ENCODE data around the gene TMEM80.

The TMEM80 gene

DNA sequence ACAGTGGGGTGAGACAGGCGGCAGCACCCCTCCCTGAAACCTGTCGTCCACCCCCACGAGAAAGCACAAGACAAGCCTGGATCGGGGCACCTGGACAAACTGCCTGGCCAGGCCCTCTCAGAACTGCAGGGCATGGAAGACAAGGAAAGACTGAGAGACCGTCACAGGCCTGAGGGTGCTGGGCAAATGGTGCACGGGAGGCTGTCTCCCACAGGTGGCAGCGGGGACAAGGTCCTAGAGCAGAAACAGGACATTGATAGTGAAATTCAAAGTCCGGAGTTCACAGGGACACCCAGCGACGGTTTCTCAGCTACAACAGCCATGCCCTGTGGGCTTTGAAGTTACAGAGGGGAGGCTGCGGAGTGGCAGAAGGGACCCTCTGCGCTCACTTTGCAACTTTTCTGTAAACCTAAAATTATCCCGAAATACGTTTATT is 37.9 kb upstream of the TMEM80 start:
- no peak overlapping the region for H3K4me3 ChIP-seq (ENCODE audit: insufficient read depth, low read depth, low read length)
- H3K4me1 ChIP-seq (ENCODE audit: control insufficient read depth, insufficient read depth, low read length): no peaks in the 10 kb centered on the region
- no peaks in the 10 kb centered on the region for H3K9me3 ChIP-seq (ENCODE audit: control insufficient read depth, low read length)
- H3K27me3 ChIP-seq (ENCODE audit: control insufficient read depth, insufficient read depth, low read length, poor library complexity, severe bottlenecking): no peaks in the 10 kb centered on the region
- peaks cover 4% of the 10 kb centered on the region for H3K36me3 ChIP-seq (ENCODE audit: control insufficient read depth, insufficient read depth, low read length)
- WGBS, 2 experiments: 88 to 90% methylated on average over 14 of the region's 14 CpGs
- H3K27ac ChIP-seq (ENCODE audit: insufficient read depth, low read depth, low read length, poor library complexity, severe bottlenecking): no peak overlapping the region

DNA sequence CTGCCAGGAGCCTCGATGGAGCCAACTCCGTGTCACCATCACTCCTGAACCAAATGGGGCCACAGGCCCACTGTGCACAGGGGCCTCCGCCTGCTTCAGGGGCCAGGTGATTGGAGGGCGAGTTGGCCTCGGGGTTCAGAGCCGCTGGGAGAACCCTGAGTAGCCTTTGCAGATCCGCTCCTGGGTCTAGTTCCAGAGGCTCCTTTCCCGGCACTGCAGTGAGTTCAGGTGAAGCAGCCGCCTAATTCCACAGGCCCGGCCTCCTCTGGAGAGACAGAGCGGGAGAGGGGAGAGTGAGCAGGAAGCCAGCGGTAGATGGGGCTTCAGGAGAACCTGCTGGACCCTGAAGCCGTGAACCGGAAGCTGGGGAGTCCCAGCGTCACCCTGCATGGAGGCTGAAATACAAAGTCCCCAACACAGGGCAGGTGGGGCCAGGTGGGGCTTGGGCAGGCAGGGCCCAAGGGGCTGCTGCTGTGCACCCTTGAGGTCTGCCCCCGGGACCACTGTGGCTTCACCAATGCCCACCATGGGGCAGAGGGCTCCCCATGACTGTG is 36.0 kb upstream of the TMEM80 start:
- peaks cover 4% of the 10 kb centered on the region for H3K36me3 ChIP-seq (ENCODE audit: control insufficient read depth, insufficient read depth, low read length)
- H3K27me3 ChIP-seq (ENCODE audit: control insufficient read depth, insufficient read depth, low read length, poor library complexity, severe bottlenecking): no peaks in the 10 kb centered on the region
- no peak overlapping the region for H3K27ac ChIP-seq (ENCODE audit: insufficient read depth, low read depth, low read length, poor library complexity, severe bottlenecking)
- H3K9me3 ChIP-seq (ENCODE audit: control insufficient read depth, low read length): no peaks in the 10 kb centered on the region
- no peak overlapping the region for H3K4me3 ChIP-seq (ENCODE audit: insufficient read depth, low read depth, low read length)
- WGBS, 2 experiments: 93 to 94% methylated on average over 16 of the region's 16 CpGs
- H3K4me1 ChIP-seq (ENCODE audit: control insufficient read depth, insufficient read depth, low read length): no peaks in the 10 kb centered on the region

DNA sequence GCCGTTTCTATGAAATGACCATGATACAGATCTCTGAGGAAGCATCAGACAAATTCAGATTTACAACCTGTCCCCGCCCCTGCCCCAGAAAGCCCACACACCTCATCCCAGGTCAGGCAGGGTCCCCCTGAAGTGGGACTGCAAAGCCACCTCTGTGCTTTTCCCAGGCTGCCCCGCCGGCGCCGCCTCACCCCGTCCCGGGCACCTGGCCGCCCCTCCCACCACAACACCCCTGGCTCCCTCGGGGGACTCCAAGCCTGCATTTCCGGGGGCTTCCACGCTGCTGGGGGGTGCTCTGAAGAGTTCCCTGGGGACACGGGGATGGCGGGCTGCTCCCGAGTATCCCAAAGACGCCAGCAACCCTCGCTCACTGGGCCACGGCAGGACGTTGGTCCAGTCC is 35.3 kb upstream of the TMEM80 start:
- Histone ChIP-seq H3K9me3 (ENCODE audit: control insufficient read depth, low read length) (no peaks in the 10 kb centered on the region), H3K4me1 (ENCODE audit: control insufficient read depth, insufficient read depth, low read length) (no peaks in the 10 kb centered on the region), H3K4me3 (ENCODE audit: insufficient read depth, low read depth, low read length) (no peak overlapping the region), H3K27me3 (ENCODE audit: control insufficient read depth, insufficient read depth, low read length, poor library complexity, severe bottlenecking) (no peaks in the 10 kb centered on the region), H3K36me3 (ENCODE audit: control insufficient read depth, insufficient read depth, low read length) (peaks cover 5% of the 10 kb centered on the region), H3K27ac (ENCODE audit: insufficient read depth, low read depth, low read length, poor library complexity, severe bottlenecking) (no peak overlapping the region)
- 96 to 97% methylated on average over 19 of the region's 19 CpGs for WGBS, 2 experiments

DNA sequence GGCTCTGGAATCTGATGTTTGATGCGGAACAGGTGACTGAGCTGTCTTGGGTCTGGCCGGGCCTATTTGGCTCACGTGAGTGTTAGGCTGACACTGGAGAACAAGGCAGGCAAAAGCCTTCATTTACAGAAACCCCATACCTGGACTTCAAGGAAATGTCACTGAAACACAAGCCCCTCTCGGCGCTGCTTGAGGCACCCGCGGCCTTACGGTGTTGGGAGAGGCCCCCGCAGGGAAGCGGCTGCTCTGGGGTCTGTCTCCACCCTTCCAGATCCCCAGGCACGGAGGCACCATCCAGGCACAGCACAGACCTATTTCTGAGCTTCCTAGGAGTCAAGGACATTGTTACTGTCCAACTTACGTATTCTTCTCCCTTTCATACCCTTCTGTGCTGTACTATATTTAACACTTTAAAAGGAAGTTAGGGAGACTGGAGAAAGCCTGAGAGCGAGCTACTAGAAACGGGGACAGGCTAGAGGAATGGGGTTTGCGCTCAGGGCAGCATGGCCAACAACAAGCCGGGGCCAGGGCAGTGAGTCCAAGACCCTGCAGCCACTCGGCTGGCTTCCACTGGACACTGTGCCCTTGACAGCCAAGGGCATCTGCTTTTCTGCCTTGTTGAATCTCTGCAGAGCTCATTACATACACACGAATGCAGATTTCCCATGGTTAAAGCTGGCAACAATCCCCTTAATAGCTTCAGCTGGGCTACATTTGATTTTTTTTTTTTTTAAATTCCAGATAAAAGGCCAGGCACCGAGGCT is 34.8 kb upstream of the TMEM80 start:
- Histone ChIP-seq H3K27me3 (ENCODE audit: control insufficient read depth, insufficient read depth, low read length, poor library complexity, severe bottlenecking) (no peaks in the 10 kb centered on the region), H3K9me3 (ENCODE audit: control insufficient read depth, low read length) (no peaks in the 10 kb centered on the region), H3K27ac (ENCODE audit: insufficient read depth, low read depth, low read length, poor library complexity, severe bottlenecking) (no peak overlapping the region), H3K36me3 (ENCODE audit: control insufficient read depth, insufficient read depth, low read length) (peaks cover 11% of the 10 kb centered on the region), H3K4me1 (ENCODE audit: control insufficient read depth, insufficient read depth, low read length) (no peaks in the 10 kb centered on the region), H3K4me3 (ENCODE audit: insufficient read depth, low read depth, low read length) (no peak overlapping the region)
- 92 to 93% methylated on average over 19 of the region's 19 CpGs for WGBS, 2 experiments

DNA sequence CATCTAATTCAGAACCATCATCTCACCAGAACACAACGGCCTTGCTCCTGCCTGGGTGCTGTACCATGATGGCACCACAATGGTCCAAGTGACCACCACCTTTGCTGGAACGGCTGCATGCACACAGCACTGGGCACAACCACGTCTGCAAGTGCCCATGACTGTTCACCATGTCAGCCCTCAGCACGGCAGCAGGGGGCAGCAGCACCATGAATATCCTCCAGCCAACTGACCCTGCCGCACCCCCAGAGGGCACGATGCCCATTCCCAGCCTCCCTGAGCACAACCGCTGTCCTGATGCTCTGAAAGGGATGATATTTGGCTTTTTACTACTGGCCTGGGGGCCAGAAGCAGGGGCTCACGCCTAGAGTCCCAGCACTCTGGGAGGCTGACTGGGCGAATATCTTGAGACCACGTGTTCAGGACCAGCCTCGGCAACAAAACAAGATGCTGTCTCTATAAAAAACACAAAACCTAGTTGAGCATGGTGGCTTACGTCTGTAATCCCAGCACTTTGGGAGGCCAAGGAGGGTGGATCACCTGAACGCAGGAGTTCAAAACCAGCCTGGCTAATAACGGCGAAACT is 32.8 kb upstream of the TMEM80 start:
- Histone ChIP-seq H3K36me3 (ENCODE audit: control insufficient read depth, insufficient read depth, low read length) (peaks cover 13% of the 10 kb centered on the region), H3K4me1 (ENCODE audit: control insufficient read depth, insufficient read depth, low read length) (no peaks in the 10 kb centered on the region), H3K4me3 (ENCODE audit: insufficient read depth, low read depth, low read length) (no peak overlapping the region), H3K27ac (ENCODE audit: insufficient read depth, low read depth, low read length, poor library complexity, severe bottlenecking) (no peak overlapping the region), H3K27me3 (ENCODE audit: control insufficient read depth, insufficient read depth, low read length, poor library complexity, severe bottlenecking) (no peaks in the 10 kb centered on the region), H3K9me3 (ENCODE audit: control insufficient read depth, low read length) (no peaks in the 10 kb centered on the region)
- WGBS, 2 experiments: 83 to 85% methylated on average over 15 of the region's 15 CpGs

DNA sequence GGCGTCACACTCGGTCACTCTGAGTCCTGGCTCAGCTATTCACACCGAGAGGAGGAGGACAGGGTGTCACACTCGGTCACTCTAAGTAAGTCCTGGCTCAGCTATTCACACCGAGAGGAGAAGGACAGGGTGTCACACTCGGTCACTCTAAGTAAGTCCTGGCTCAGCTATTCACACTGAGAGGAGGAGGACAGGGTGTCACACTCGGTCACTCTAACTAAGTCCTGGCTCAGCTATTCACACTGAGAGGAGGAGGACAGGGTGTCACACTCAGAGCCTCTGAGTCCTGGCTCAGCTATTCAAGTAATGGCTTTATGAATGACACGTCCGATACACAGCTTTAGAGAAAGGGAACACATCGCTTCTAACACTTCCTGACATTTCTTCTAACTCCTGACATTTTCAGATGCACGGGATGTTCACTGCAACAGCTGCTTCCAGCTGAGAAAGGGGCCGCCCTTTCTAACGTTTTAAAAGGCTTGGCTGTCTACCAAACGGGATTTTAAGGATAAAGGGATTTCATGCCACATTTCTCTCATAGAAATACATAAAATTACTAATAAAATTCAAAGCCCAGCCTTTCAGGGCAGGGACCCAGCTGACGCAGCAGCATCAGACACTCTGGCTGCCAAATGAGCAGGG is 30.4 kb upstream of the TMEM80 start:
- Histone ChIP-seq H3K4me3 (ENCODE audit: insufficient read depth, low read depth, low read length) (no peak overlapping the region), H3K36me3 (ENCODE audit: control insufficient read depth, insufficient read depth, low read length) (peaks cover 13% of the 10 kb centered on the region), H3K27me3 (ENCODE audit: control insufficient read depth, insufficient read depth, low read length, poor library complexity, severe bottlenecking) (no peaks in the 10 kb centered on the region), H3K4me1 (ENCODE audit: control insufficient read depth, insufficient read depth, low read length) (no peaks in the 10 kb centered on the region), H3K27ac (ENCODE audit: insufficient read depth, low read depth, low read length, poor library complexity, severe bottlenecking) (no peak overlapping the region), H3K9me3 (ENCODE audit: control insufficient read depth, low read length) (no peaks in the 10 kb centered on the region)
- 93 to 95% methylated on average over 15 of the region's 15 CpGs for whole genome bisulfite sequencing, 2 experiments

DNA sequence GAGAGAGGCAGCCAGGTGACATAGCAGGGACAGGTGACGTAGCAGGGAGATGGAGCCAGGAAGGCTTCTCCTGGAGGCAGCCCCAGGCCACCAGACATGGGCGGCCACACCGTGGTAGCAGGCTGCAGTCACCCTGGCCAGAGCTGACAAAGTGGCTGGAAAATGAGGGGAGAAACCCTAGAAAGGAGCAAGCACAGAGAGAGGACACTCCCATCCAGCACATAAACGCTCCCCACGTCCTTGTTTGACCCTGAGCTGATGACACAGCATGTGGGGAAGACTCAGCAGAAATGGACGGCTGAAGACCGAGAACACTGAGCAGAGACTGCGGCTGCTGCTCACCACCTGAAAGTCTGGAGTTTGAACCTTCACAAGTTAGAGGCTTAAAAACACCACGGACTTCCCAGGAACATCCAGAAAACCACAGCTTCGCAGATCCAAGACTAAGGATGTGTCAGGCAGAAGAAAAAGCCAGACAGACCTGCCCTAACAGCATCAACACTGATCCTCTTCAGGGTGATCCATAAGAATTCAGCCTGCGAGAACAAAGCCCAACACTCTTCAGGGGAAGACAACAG is 29.8 kb upstream of the TMEM80 start:
- H3K9me3 ChIP-seq (ENCODE audit: control insufficient read depth, low read length): no peaks in the 10 kb centered on the region
- WGBS, 2 experiments: 94 to 95% methylated on average over 11 of the region's 11 CpGs
- no peaks in the 10 kb centered on the region for H3K4me1 ChIP-seq (ENCODE audit: control insufficient read depth, insufficient read depth, low read length)
- no peak overlapping the region for H3K4me3 ChIP-seq (ENCODE audit: insufficient read depth, low read depth, low read length)
- no peaks in the 10 kb centered on the region for H3K27me3 ChIP-seq (ENCODE audit: control insufficient read depth, insufficient read depth, low read length, poor library complexity, severe bottlenecking)
- H3K36me3 ChIP-seq (ENCODE audit: control insufficient read depth, insufficient read depth, low read length): peaks cover 9% of the 10 kb centered on the region
- H3K27ac ChIP-seq (ENCODE audit: insufficient read depth, low read depth, low read length, poor library complexity, severe bottlenecking): no peak overlapping the region

DNA sequence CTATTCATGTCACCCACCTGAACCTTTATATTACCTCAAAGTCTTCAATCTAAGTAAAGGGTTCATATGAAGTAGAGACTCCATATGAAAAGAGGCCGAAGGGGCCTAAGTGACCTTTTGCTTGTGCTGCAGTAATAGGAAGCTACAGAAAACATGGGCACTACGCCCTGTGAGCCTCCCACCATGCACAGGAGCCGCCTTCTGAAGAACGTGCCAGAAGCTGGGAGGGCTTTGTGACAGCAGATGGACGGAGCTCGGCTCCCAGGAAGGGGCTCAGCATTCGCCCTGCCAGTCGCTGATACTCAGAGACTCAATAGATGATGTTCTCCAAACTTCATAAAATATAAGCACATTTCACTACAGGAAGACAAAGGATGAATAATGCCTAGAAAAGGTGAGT is 21.8 kb upstream of the TMEM80 start:
- 89 to 93% methylated on average over 8 of the region's 8 CpGs for WGBS, 2 experiments
- H3K36me3 ChIP-seq (ENCODE audit: control insufficient read depth, insufficient read depth, low read length): peaks cover 25% of the 10 kb centered on the region
- H3K9me3 ChIP-seq (ENCODE audit: control insufficient read depth, low read length): no peaks in the 10 kb centered on the region

DNA sequence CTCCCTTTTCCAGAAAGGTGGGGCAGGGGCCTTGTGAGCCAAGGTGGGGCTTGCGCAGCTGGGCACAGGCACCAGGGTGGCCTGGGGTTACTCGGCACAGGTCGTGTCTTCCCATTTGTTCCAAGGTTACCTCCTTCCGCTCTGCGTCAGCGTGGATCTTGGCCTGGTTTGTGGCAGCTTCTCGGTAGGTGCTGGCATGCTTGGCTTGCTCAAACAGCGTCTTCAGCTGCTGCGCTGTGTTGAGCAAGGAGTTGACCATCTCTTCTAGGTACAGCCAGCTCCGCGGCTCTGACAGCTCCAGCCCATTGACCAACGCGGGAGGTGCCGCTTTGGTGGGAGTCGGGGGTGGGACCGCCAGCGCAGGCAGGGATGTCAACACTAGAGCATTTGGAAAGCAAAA is 21.2 kb upstream of the TMEM80 start:
- Histone ChIP-seq H3K4me3 (ENCODE audit: insufficient read depth, low read depth, low read length) (no peak overlapping the region), H3K27ac (ENCODE audit: insufficient read depth, low read depth, low read length, poor library complexity, severe bottlenecking) (no peak overlapping the region), H3K36me3 (ENCODE audit: control insufficient read depth, insufficient read depth, low read length) (peaks cover 27% of the 10 kb centered on the region), H3K4me1 (ENCODE audit: control insufficient read depth, insufficient read depth, low read length) (no peaks in the 10 kb centered on the region), H3K27me3 (ENCODE audit: control insufficient read depth, insufficient read depth, low read length, poor library complexity, severe bottlenecking) (no peaks in the 10 kb centered on the region), H3K9me3 (ENCODE audit: control insufficient read depth, low read length) (no peaks in the 10 kb centered on the region)
- 93 to 94% methylated on average over 17 of the region's 17 CpGs for WGBS, 2 experiments

More for the DNA sequence above, 21.8 kb upstream of the TMEM80 start:
- no peak overlapping the region for H3K27ac ChIP-seq (ENCODE audit: insufficient read depth, low read depth, low read length, poor library complexity, severe bottlenecking)
- no peak overlapping the region for H3K4me3 ChIP-seq (ENCODE audit: insufficient read depth, low read depth, low read length)
- H3K4me1 ChIP-seq (ENCODE audit: control insufficient read depth, insufficient read depth, low read length): no peaks in the 10 kb centered on the region
- H3K27me3 ChIP-seq (ENCODE audit: control insufficient read depth, insufficient read depth, low read length, poor library complexity, severe bottlenecking): no peaks in the 10 kb centered on the region

DNA sequence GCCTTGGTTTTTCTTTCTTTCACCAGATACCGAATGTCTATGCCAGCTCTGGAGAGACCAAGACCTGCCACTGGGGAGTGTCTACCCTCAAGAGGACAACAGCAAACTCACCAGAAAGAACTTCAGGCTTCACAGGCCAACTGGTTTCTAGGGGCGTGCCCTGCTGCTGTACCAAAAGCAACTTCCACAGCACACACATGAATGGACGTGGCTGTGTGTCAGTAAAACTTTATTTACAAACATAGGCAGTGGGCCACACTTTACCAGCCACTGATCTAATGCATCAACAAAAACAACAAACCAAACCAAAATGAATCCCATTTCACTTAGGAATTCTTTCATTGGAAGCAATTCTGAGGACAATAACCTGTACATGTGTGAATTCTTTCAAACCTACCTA is 17.3 kb upstream of the TMEM80 start:
- Histone ChIP-seq H3K36me3 (ENCODE audit: control insufficient read depth, insufficient read depth, low read length) (peaks cover 34% of the 10 kb centered on the region), H3K27me3 (ENCODE audit: control insufficient read depth, insufficient read depth, low read length, poor library complexity, severe bottlenecking) (no peaks in the 10 kb centered on the region), H3K4me1 (ENCODE audit: control insufficient read depth, insufficient read depth, low read length) (no peaks in the 10 kb centered on the region), H3K27ac (ENCODE audit: insufficient read depth, low read depth, low read length, poor library complexity, severe bottlenecking) (no peak overlapping the region), H3K9me3 (ENCODE audit: control insufficient read depth, low read length) (no peaks in the 10 kb centered on the region), H3K4me3 (ENCODE audit: insufficient read depth, low read depth, low read length) (no peak overlapping the region)
- 90 to 95% methylated on average over 3 of the region's 3 CpGs for WGBS, 2 experiments
